H9 (cell line): Measurements from ENCODE around the gene PLAC9. TPM values are rescaled to one million over a fixed set of nuclear protein-coding genes. Genes with fewer than 3 reads are reported as not detected.

Experiments used
- DNase-seq: peaks from one replicate; pipeline ENCODE4 v3.0.0-alpha.2; 2017
- H2AFZ ChIP-seq: one replicate; pipeline ENCODE4 v1.6.1; 2013; ENCODE audit warnings: mild to moderate bottlenecking, low read length, control low read depth, moderate library complexity
- H2AK5ac ChIP-seq: 2 replicates; pipeline ENCODE4 v1.6.1; 2013; ENCODE audit warnings: low read length, control low read depth, mixed read lengths; ENCODE audit not compliant: insufficient read length
- H2BK120ac ChIP-seq: one replicate; pipeline ENCODE4 v1.6.1; 2013; ENCODE audit warnings: low read depth, mild to moderate bottlenecking, low read length, control low read depth, inconsistent platforms; ENCODE audit not compliant: poor library complexity, severe bottlenecking
- H2BK12ac ChIP-seq: 2 replicates; pipeline ENCODE4 v1.6.1; 2013; ENCODE audit warnings: low read length, control low read depth, mixed read lengths, low read depth; ENCODE audit not compliant: insufficient read length
- H2BK15ac ChIP-seq: 2 replicates; pipeline ENCODE4 v1.6.1; 2013; ENCODE audit warnings: low read depth, low read length, control low read depth
- H2BK20ac ChIP-seq: one replicate; pipeline ENCODE4 v1.6.1; 2013; ENCODE audit warnings: low read depth, mild to moderate bottlenecking, low read length, control low read depth, inconsistent platforms; ENCODE audit not compliant: poor library complexity, severe bottlenecking
- H2BK5ac ChIP-seq: 2 replicates; pipeline ENCODE4 v1.6.1; 2013; ENCODE audit warnings: low read length, control low read depth, mixed read lengths; ENCODE audit not compliant: insufficient read length
- H3K14ac ChIP-seq: 2 replicates; pipeline ENCODE4 v1.6.1; 2013; ENCODE audit warnings: low read length, control low read depth; ENCODE audit not compliant: insufficient read depth
- H3K18ac ChIP-seq: 2 replicates; pipeline ENCODE4 v1.6.1; 2013; ENCODE audit warnings: low read depth, mild to moderate bottlenecking, mixed read lengths, low read length, control low read depth; ENCODE audit not compliant: insufficient read length
- H3K23ac ChIP-seq: 2 replicates; pipeline ENCODE4 v1.6.1; 2013; ENCODE audit warnings: low read length, control low read depth, mixed read lengths, low read depth; ENCODE audit not compliant: insufficient read length
- H3K23me2 ChIP-seq: 2 replicates; pipeline ENCODE4 v1.6.1; 2013; ENCODE audit warnings: low read depth, mild to moderate bottlenecking, mixed read lengths, low read length, control low read depth; ENCODE audit not compliant: insufficient read length, poor library complexity, severe bottlenecking
- H3K27ac ChIP-seq: 2 replicates; pipeline ENCODE4 v1.5.1; 2013; ENCODE audit warnings: low read length, control low read depth, mixed read lengths, low read depth; ENCODE audit not compliant: insufficient read length
- H3K27me3 ChIP-seq: 2 replicates; pipeline ENCODE4 v1.6.1; 2013; ENCODE audit warnings: low read length, control low read depth, inconsistent platforms; ENCODE audit not compliant: insufficient read depth
- H3K4ac ChIP-seq: 2 replicates; pipeline ENCODE4 v1.6.1; 2013; ENCODE audit warnings: low read depth, mild to moderate bottlenecking, control low read depth, inconsistent platforms, low read length, moderate library complexity
- H3K4me1 ChIP-seq: 2 replicates; pipeline ENCODE4 v1.6.1; 2013; ENCODE audit warnings: low read length, control low read depth, inconsistent platforms; ENCODE audit not compliant: insufficient read depth
- H3K4me2 ChIP-seq: 2 replicates; pipeline ENCODE4 v1.6.1; 2013; ENCODE audit warnings: low read length, control low read depth, mixed read lengths; ENCODE audit not compliant: insufficient read length, insufficient read depth
- H3K56ac ChIP-seq: 2 replicates; pipeline ENCODE4 v1.6.1; 2013; ENCODE audit warnings: low read depth, mild to moderate bottlenecking, mixed read lengths, low read length, control low read depth; ENCODE audit not compliant: insufficient read length
- H3K79me1 ChIP-seq: 2 replicates; pipeline ENCODE4 v1.6.1; 2013; ENCODE audit warnings: low read depth, mild to moderate bottlenecking, moderate library complexity, low read length, control low read depth, inconsistent platforms; ENCODE audit not compliant: insufficient read depth, poor library complexity, severe bottlenecking
- H3K79me2 ChIP-seq: 2 replicates; pipeline ENCODE4 v1.6.1; 2013; ENCODE audit warnings: low read length, control low read depth, inconsistent platforms; ENCODE audit not compliant: insufficient read depth
- H3K9ac ChIP-seq: 2 replicates; pipeline ENCODE4 v1.6.1; 2013; ENCODE audit warnings: low read length, control low read depth, mixed read lengths; ENCODE audit not compliant: insufficient read length; ENCODE audit errors: extremely low read depth
- H3K9me3 ChIP-seq: one replicate; pipeline ENCODE4 v1.6.1; 2013; ENCODE audit warnings: low read depth, low read length, inconsistent platforms; ENCODE audit not compliant: control insufficient read depth
- H3T11ph ChIP-seq: one replicate; pipeline ENCODE4 v1.6.1; 2013; ENCODE audit warnings: mild to moderate bottlenecking, low read length, control low read depth, inconsistent platforms
- H4K20me1 ChIP-seq: one replicate; pipeline ENCODE4 v1.6.1; 2013; ENCODE audit not compliant: control insufficient read depth, insufficient read length, insufficient read depth
- H4K5ac ChIP-seq: 2 replicates; pipeline ENCODE4 v1.6.1; 2013; ENCODE audit warnings: low read depth, mild to moderate bottlenecking, mixed read lengths, low read length, control low read depth; ENCODE audit not compliant: insufficient read length
- H4K8ac ChIP-seq: replicated peaks from 2 replicates; pipeline ENCODE4 v1.6.1; 2013; ENCODE audit warnings: low read length, control low read depth, mixed read lengths, low read depth; ENCODE audit not compliant: insufficient read length
- H4K91ac ChIP-seq: 2 replicates; pipeline ENCODE4 v1.6.1; 2013; ENCODE audit warnings: low read depth, mild to moderate bottlenecking, moderate library complexity, mixed read lengths, low read length, control low read depth; ENCODE audit not compliant: insufficient read length
- H3K27ac Mint-ChIP-seq, 3 experiments: 2 replicates in 2 of 3; 3 replicates in 1 of 3; pipeline ENCODE4 v1.8.0; 2020 to 2021; ENCODE audit warnings: mixed read lengths in 3 of 3, mild to moderate bottlenecking in 1 of 3, moderate library complexity in 1 of 3
- H3K27me3 Mint-ChIP-seq: 2 replicates; pipeline ENCODE4 v1.8.0; 2021; ENCODE audit warnings: low read depth, mild to moderate bottlenecking, moderate library complexity, mixed read lengths
- H3K36me3 Mint-ChIP-seq, 3 experiments: 2 replicates in 2 of 3; 3 replicates in 1 of 3; pipeline ENCODE4 v1.8.0; 2020 to 2021; ENCODE audit warnings: low read depth in 3 of 3, mixed read lengths in 3 of 3; ENCODE audit not compliant: insufficient read depth in 1 of 3
- H3K4me1 Mint-ChIP-seq, 2 experiments: 2 replicates each; pipeline ENCODE4 v1.8.0; 2020; ENCODE audit warnings: mixed read lengths in 2 of 2
- H3K4me3 Mint-ChIP-seq, 2 experiments: 2 replicates in 1 of 2; 3 replicates in 1 of 2; pipeline ENCODE4 v1.8.0; 2020 to 2021; ENCODE audit warnings: mild to moderate bottlenecking in 2 of 2, mixed read lengths in 2 of 2, moderate library complexity in 1 of 2
- H3K9me3 Mint-ChIP-seq, 2 experiments: 2 replicates in 1 of 2; 3 replicates in 1 of 2; pipeline ENCODE4 v1.8.0; 2020; ENCODE audit warnings: mild to moderate bottlenecking in 2 of 2, mixed read lengths in 2 of 2, moderate library complexity in 1 of 2
- CTCF ChIP-seq: fragments of 200-600 bp; sonication (generic); conservative IDR thresholded peaks from 3 replicates; pipeline ENCODE4 v1.8.0; 2021; ENCODE audit warnings: antibody characterized with exemption, mild to moderate bottlenecking
- WGBS: extraction: QIAGEN DNeasy Blood & Tissue Kit; methylation state at CpG from one replicate; pipeline ENCODE4 v1.1.7; 2013; ENCODE audit warnings: missing lambda C conversion rate, low lambda C conversion rate, mixed read lengths; ENCODE audit not compliant: insufficient read length; ENCODE audit errors: extremely low coverage; 5-methylcytosine and 5-hydroxymethylcytosine counted together
- total RNA-seq: library from RNA; stranded (reverse); gene quantifications from 2 replicates; pipeline ENCODE4 v1.2.1, GENCODE V29; 2021

PLAC9 gene
- total RNA-seq, 1 experiment from 2014 or later = 4.3 TPM

- Mint-ChIP-seq H3K4me1 (peaks cover 26 to 38% of the 10 kb centered on the region in 2 experiments), H3K36me3 (peaks cover 0 to 2% (median 0%) of the 10 kb centered on the region in 3 experiments; a peak in 4 of 7 replicates), H3K27me3 (no peaks in the 10 kb centered on the region), H3K4me3 (no peak overlapping the region), H3K9me3 (no peaks in the 10 kb centered on the region), H3K27ac (peak overlapping the region in 2 of 3 experiments; percentile 16 to 46; a peak in 3 of 7 replicates)
- Histone ChIP-seq H3K14ac (no peak overlapping the region), H2AK5ac (no peak overlapping the region), H4K8ac (no peak overlapping the region), H2BK12ac (no peak overlapping the region), H3K9me3 (no peaks in the 10 kb centered on the region), H3K27me3 (no peaks in the 10 kb centered on the region), H4K91ac (no peak overlapping the region), H3T11ph (no peak overlapping the region), H2BK5ac (no peak overlapping the region), H3K56ac (no peak overlapping the region), H3K4me2 (no peak overlapping the region), H3K23ac (no peak overlapping the region), H4K5ac (no peak overlapping the region), H3K79me1 (no peaks in the 10 kb centered on the region), H2BK120ac (no peak overlapping the region), H3K18ac (no peak overlapping the region), H3K4ac (no peak overlapping the region), H3K4me1 (no peaks in the 10 kb centered on the region; the same call in 1 of the 2 replicates), H2BK15ac (no peak overlapping the region), H2BK20ac (no peak overlapping the region), H3K23me2 (no peaks in the 10 kb centered on the region), H3K27ac (no peak overlapping the region), H3K79me2 (peaks cover 3% of the 10 kb centered on the region; the same call in 1 of the 2 replicates), H4K20me1 (no peaks in the 10 kb centered on the region), H3K9ac (no peak overlapping the region), H2AFZ (no peak overlapping the region)
- DNase-seq = no peak
- TF ChIP-seq CTCF = no peak
- no CpG with 5 or more reads among the region's 11 CpGs for WGBS
Observed at GRCh38 chr10:80194373-80195045, 62.0 kb downstream of the PLAC9 start.

Other genes with a start within 250 kb of the PLAC9 start
- gene SFTPD, start 183.6 kb upstream of the PLAC9 start, total RNA-seq = 0.18 and 0.24 TPM in 2 replicates
- 19.5 and 20.3 TPM in 2 replicates for gene TMEM254, start 54.1 kb upstream of the PLAC9 start, total RNA-seq
- 64.0 and 68.1 TPM in 2 replicates for gene ANXA11, start 72.8 kb downstream of the PLAC9 start, total RNA-seq
- gene MAT1A, start 156.9 kb downstream of the PLAC9 start, total RNA-seq = 1.8 and 2.1 TPM in 2 replicates
- gene DYDC1, start 224.0 kb downstream of the PLAC9 start, total RNA-seq = not detected in 2 replicates
- 2.6 and 2.8 TPM in 2 replicates for gene DYDC2, start 224.1 kb downstream of the PLAC9 start, total RNA-seq